H9 (cell line): ENCODE measurements around the gene COX11. TPM values are rescaled to one million over a fixed set of nuclear protein-coding genes. Genes with fewer than 3 reads are reported as not detected.

Experiments
- DNase-seq: peaks from one replicate; pipeline ENCODE4 v3.0.0-alpha.2; 2017
- H2AFZ ChIP-seq: one replicate; pipeline ENCODE4 v1.6.1; 2013; ENCODE audit warnings: mild to moderate bottlenecking, low read length, control low read depth, moderate library complexity
- H2AK5ac ChIP-seq: 2 replicates; pipeline ENCODE4 v1.6.1; 2013; ENCODE audit warnings: low read length, control low read depth, mixed read lengths; ENCODE audit not compliant: insufficient read length
- H2BK120ac ChIP-seq: one replicate; pipeline ENCODE4 v1.6.1; 2013; ENCODE audit warnings: low read depth, mild to moderate bottlenecking, low read length, control low read depth, inconsistent platforms; ENCODE audit not compliant: poor library complexity, severe bottlenecking
- H2BK12ac ChIP-seq: 2 replicates; pipeline ENCODE4 v1.6.1; 2013; ENCODE audit warnings: low read length, control low read depth, mixed read lengths, low read depth; ENCODE audit not compliant: insufficient read length
- H2BK15ac ChIP-seq: 2 replicates; pipeline ENCODE4 v1.6.1; 2013; ENCODE audit warnings: low read depth, low read length, control low read depth
- H2BK20ac ChIP-seq: one replicate; pipeline ENCODE4 v1.6.1; 2013; ENCODE audit warnings: low read depth, mild to moderate bottlenecking, low read length, control low read depth, inconsistent platforms; ENCODE audit not compliant: poor library complexity, severe bottlenecking
- H2BK5ac ChIP-seq: 2 replicates; pipeline ENCODE4 v1.6.1; 2013; ENCODE audit warnings: low read length, control low read depth, mixed read lengths; ENCODE audit not compliant: insufficient read length
- H3K14ac ChIP-seq: 2 replicates; pipeline ENCODE4 v1.6.1; 2013; ENCODE audit warnings: low read length, control low read depth; ENCODE audit not compliant: insufficient read depth
- H3K18ac ChIP-seq: 2 replicates; pipeline ENCODE4 v1.6.1; 2013; ENCODE audit warnings: low read depth, mild to moderate bottlenecking, mixed read lengths, low read length, control low read depth; ENCODE audit not compliant: insufficient read length
- H3K23ac ChIP-seq: 2 replicates; pipeline ENCODE4 v1.6.1; 2013; ENCODE audit warnings: low read length, control low read depth, mixed read lengths, low read depth; ENCODE audit not compliant: insufficient read length
- H3K23me2 ChIP-seq: 2 replicates; pipeline ENCODE4 v1.6.1; 2013; ENCODE audit warnings: low read depth, mild to moderate bottlenecking, mixed read lengths, low read length, control low read depth; ENCODE audit not compliant: insufficient read length, poor library complexity, severe bottlenecking
- H3K27ac ChIP-seq: 2 replicates; pipeline ENCODE4 v1.5.1; 2013; ENCODE audit warnings: low read length, control low read depth, mixed read lengths, low read depth; ENCODE audit not compliant: insufficient read length
- H3K27me3 ChIP-seq: 2 replicates; pipeline ENCODE4 v1.6.1; 2013; ENCODE audit warnings: low read length, control low read depth, inconsistent platforms; ENCODE audit not compliant: insufficient read depth
- H3K4ac ChIP-seq: 2 replicates; pipeline ENCODE4 v1.6.1; 2013; ENCODE audit warnings: low read depth, mild to moderate bottlenecking, control low read depth, inconsistent platforms, low read length, moderate library complexity
- H3K4me1 ChIP-seq: 2 replicates; pipeline ENCODE4 v1.6.1; 2013; ENCODE audit warnings: low read length, control low read depth, inconsistent platforms; ENCODE audit not compliant: insufficient read depth
- H3K4me2 ChIP-seq: 2 replicates; pipeline ENCODE4 v1.6.1; 2013; ENCODE audit warnings: low read length, control low read depth, mixed read lengths; ENCODE audit not compliant: insufficient read length, insufficient read depth
- H3K56ac ChIP-seq: 2 replicates; pipeline ENCODE4 v1.6.1; 2013; ENCODE audit warnings: low read depth, mild to moderate bottlenecking, mixed read lengths, low read length, control low read depth; ENCODE audit not compliant: insufficient read length
- H3K79me1 ChIP-seq: 2 replicates; pipeline ENCODE4 v1.6.1; 2013; ENCODE audit warnings: low read depth, mild to moderate bottlenecking, moderate library complexity, low read length, control low read depth, inconsistent platforms; ENCODE audit not compliant: insufficient read depth, poor library complexity, severe bottlenecking
- H3K79me2 ChIP-seq: 2 replicates; pipeline ENCODE4 v1.6.1; 2013; ENCODE audit warnings: low read length, control low read depth, inconsistent platforms; ENCODE audit not compliant: insufficient read depth
- H3K9ac ChIP-seq: 2 replicates; pipeline ENCODE4 v1.6.1; 2013; ENCODE audit warnings: low read length, control low read depth, mixed read lengths; ENCODE audit not compliant: insufficient read length; ENCODE audit errors: extremely low read depth
- H3K9me3 ChIP-seq: one replicate; pipeline ENCODE4 v1.6.1; 2013; ENCODE audit warnings: low read depth, low read length, inconsistent platforms; ENCODE audit not compliant: control insufficient read depth
- H3T11ph ChIP-seq: one replicate; pipeline ENCODE4 v1.6.1; 2013; ENCODE audit warnings: mild to moderate bottlenecking, low read length, control low read depth, inconsistent platforms
- H4K20me1 ChIP-seq: one replicate; pipeline ENCODE4 v1.6.1; 2013; ENCODE audit not compliant: control insufficient read depth, insufficient read length, insufficient read depth
- H4K5ac ChIP-seq: 2 replicates; pipeline ENCODE4 v1.6.1; 2013; ENCODE audit warnings: low read depth, mild to moderate bottlenecking, mixed read lengths, low read length, control low read depth; ENCODE audit not compliant: insufficient read length
- H4K8ac ChIP-seq: replicated peaks from 2 replicates; pipeline ENCODE4 v1.6.1; 2013; ENCODE audit warnings: low read length, control low read depth, mixed read lengths, low read depth; ENCODE audit not compliant: insufficient read length
- H4K91ac ChIP-seq: 2 replicates; pipeline ENCODE4 v1.6.1; 2013; ENCODE audit warnings: low read depth, mild to moderate bottlenecking, moderate library complexity, mixed read lengths, low read length, control low read depth; ENCODE audit not compliant: insufficient read length
- H3K27ac Mint-ChIP-seq, 3 experiments: 2 replicates in 2 of 3; 3 replicates in 1 of 3; pipeline ENCODE4 v1.8.0; 2020 to 2021; ENCODE audit warnings: mixed read lengths in 3 of 3, mild to moderate bottlenecking in 1 of 3, moderate library complexity in 1 of 3
- H3K27me3 Mint-ChIP-seq: 2 replicates; pipeline ENCODE4 v1.8.0; 2021; ENCODE audit warnings: low read depth, mild to moderate bottlenecking, moderate library complexity, mixed read lengths
- H3K36me3 Mint-ChIP-seq, 3 experiments: 2 replicates in 2 of 3; 3 replicates in 1 of 3; pipeline ENCODE4 v1.8.0; 2020 to 2021; ENCODE audit warnings: low read depth in 3 of 3, mixed read lengths in 3 of 3; ENCODE audit not compliant: insufficient read depth in 1 of 3
- H3K4me1 Mint-ChIP-seq, 2 experiments: 2 replicates each; pipeline ENCODE4 v1.8.0; 2020; ENCODE audit warnings: mixed read lengths in 2 of 2
- H3K4me3 Mint-ChIP-seq, 2 experiments: 2 replicates in 1 of 2; 3 replicates in 1 of 2; pipeline ENCODE4 v1.8.0; 2020 to 2021; ENCODE audit warnings: mild to moderate bottlenecking in 2 of 2, mixed read lengths in 2 of 2, moderate library complexity in 1 of 2
- H3K9me3 Mint-ChIP-seq, 2 experiments: 2 replicates in 1 of 2; 3 replicates in 1 of 2; pipeline ENCODE4 v1.8.0; 2020; ENCODE audit warnings: mild to moderate bottlenecking in 2 of 2, mixed read lengths in 2 of 2, moderate library complexity in 1 of 2
- CTCF ChIP-seq: fragments of 200-600 bp; sonication (generic); conservative IDR thresholded peaks from 3 replicates; pipeline ENCODE4 v1.8.0; 2021; ENCODE audit warnings: antibody characterized with exemption, mild to moderate bottlenecking
- total RNA-seq: library from RNA; stranded (reverse); gene quantifications from 2 replicates; pipeline ENCODE4 v1.2.1, GENCODE V29; 2021

COX11 gene
- total RNA-seq, 1 experiment from 2014 or later, result 76.1 TPM

GRCh38 chr17:54971147-54971546 lies 2.7 kb upstream of the COX11 start:
- no peak overlapping the region for H2BK12ac ChIP-seq
- H2BK5ac ChIP-seq, result no peak overlapping the region
- H2BK120ac ChIP-seq, result no peak overlapping the region
- no peak overlapping the region for H4K91ac ChIP-seq
- no peak overlapping the region for H3K56ac ChIP-seq
- peaks cover 7% of the 10 kb centered on the region for H3K23me2 ChIP-seq
- no peak overlapping the region for H4K8ac ChIP-seq
- DNase-seq, result no peak
- peaks cover 10 to 12% of the 10 kb centered on the region in 2 experiments for H3K4me1 Mint-ChIP-seq
- peaks cover 16% of the 10 kb centered on the region; the same call in 1 of the 2 replicates for H3K79me2 ChIP-seq
- no peak overlapping the region for H2AK5ac ChIP-seq
- H3K23ac ChIP-seq, result no peak overlapping the region
- peaks cover 3 to 12% (median 9%) of the 10 kb centered on the region in 3 experiments; a peak in 5 of 7 replicates for H3K36me3 Mint-ChIP-seq
- H3K79me1 ChIP-seq, result no peaks in the 10 kb centered on the region
- no peak overlapping the region for H3K4me3 Mint-ChIP-seq
- no peaks in the 10 kb centered on the region; the same call in 1 of the 2 replicates for H3K4me1 ChIP-seq
- no peak overlapping the region for H3K4ac ChIP-seq
- no peaks in the 10 kb centered on the region for H3K9me3 ChIP-seq
- no peak overlapping the region for H4K5ac ChIP-seq
- TF ChIP-seq CTCF, result no peak
- H3K27ac Mint-ChIP-seq, result no peak overlapping the region
- H3K27ac ChIP-seq, result no peak overlapping the region
- no peak overlapping the region for H2BK15ac ChIP-seq
- H3T11ph ChIP-seq, result no peak overlapping the region
- no peaks in the 10 kb centered on the region for H3K27me3 Mint-ChIP-seq
- H3K18ac ChIP-seq, result no peak overlapping the region
- H3K9me3 Mint-ChIP-seq, result peaks cover 0 to 4% of the 10 kb centered on the region in 2 experiments; a peak in 1 of 5 replicates
- no peak overlapping the region for H3K14ac ChIP-seq
- no peaks in the 10 kb centered on the region for H3K27me3 ChIP-seq
- no peak overlapping the region for H2AFZ ChIP-seq
- H3K4me2 ChIP-seq, result no peak overlapping the region
- H4K20me1 ChIP-seq, result no peaks in the 10 kb centered on the region
- H3K9ac ChIP-seq, result no peak overlapping the region
- H2BK20ac ChIP-seq, result no peak overlapping the region
